ENCODE results near the gene HERC2.
A peak's percentile ranks its signal among the peaks of the same experiment; 100 is the strongest.
"Not testable (repeated sequence)": the region's sequence is repeated elsewhere in the genome, so short reads cannot be mapped to it uniquely, and the experiment has no call there.

Gene HERC2

DNA sequence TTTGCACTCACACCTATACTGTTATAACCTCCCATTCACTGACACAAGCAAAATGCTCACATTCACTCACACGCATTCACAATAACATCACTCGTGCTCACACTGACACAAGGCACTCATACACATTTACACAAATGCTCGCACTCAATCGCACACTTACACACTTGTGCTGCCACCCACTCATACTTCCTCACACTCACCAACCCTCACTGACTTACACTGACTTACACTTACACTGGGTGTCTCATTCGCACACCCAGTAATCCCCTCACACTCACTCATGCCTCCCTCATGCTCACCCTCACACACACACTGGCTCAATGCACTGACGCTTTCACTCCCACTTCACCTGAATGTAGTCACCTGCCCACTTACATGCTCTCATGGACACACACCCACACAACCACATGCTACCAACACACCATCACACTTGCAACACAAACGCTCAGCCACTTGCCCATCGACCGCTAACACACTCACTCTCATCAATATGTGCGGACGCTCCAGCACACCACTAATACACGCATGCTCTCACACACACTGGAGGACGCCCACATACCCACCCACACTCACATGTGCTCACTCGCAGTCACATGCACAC lies 104.9 kb downstream of the HERC2 start:
- not testable (repeated sequence) for DNase-seq

DNA sequence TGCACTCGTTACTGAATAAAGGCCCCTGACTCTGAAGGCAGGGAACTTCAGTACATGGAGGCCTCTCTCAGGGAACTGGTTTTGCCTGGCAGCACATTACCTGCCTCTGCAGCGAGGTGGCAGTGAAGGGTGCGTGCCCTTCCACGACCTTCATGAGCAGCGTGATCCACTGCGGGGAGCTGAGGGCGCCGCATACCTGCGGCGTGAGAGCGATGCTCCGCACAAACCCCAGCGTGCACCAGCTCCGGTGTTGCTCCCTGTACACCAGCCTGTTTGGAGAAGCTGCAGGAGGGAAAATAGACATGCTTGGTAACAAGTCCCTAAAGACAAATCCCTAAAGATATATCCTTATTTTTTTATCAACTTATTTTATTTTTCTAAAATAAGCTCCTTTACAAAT lies 106.5 kb downstream of the HERC2 start:
- DNase-seq: not testable (repeated sequence)

DNA sequence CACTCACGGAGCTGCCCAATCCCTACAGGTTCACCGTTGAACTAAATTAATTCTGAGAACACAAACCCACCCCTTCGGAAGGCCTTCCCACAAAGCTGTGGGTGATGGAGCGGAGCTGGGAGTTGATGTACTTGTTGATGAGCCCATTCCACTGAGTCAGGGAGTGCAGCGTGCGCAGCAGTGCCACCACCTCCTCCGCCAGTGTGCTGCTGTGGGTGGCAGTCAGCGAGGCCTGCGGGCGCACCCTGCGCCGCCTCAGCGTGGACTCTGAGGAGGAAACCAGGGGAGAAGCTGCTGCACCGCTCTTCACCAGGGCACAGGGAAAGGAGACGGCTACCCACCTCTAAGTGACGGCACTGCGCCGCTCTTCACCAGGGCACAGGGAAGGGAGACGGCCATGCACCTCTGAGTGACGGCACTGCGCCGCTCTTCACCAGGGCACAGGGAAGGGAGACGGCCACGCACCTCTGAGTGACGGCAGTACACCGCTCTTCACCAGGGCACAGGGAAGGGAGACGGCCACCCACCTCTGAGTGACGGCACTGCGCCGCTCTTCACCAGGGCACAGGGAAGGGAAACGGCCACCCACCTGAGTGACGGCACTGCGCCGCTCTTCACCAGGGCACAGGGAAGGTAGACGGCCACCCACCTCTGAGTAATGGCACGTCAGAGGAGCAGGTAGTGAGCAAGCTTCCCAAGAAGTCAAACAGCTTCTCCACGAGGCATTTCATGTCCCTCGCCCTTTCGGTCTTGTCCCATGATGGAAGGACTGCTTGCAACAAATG lies 107.8 kb downstream of the HERC2 start:
- not testable (repeated sequence) for DNase-seq

DNA sequence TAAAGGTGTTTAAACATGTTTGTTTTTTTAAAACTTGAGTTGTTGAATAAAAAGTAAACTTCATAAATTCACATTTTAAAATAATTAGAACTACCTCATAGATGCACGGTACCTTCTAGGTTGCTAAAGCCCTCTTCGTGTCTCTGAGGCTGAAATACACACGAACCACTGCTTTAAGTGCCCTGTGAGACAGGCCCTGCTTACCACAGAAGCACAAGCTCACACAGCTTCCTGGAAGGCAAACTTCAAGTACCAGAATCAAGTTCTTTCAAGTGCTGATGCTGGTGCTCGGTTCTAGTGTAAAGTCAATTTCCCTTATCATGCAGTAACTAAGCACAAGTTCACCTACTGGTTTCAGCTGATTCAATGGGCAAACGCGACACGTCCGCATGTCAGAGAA lies 108.6 kb downstream of the HERC2 start:
- DNase-seq: not testable (repeated sequence)

DNA sequence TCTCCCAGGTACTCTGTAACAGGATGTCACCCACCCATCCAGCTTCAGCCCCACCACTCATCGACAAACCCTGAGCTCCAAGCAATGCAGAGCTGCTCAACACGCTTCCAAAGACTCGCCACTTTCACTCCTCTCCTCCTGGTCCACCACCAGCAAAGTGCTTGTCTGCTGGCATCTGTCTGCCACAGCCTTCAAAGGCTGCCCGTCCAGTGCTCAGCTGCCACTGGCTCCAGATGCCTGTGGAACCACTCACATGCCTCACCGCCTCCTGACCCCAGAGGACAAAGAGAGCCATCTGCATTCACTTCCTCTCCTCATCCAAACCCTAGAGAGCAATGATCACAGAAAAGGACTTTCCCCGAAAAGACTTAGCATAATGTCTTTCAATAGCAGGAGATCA lies 113.4 kb downstream of the HERC2 start:
- no peak for DNase-seq

DNA sequence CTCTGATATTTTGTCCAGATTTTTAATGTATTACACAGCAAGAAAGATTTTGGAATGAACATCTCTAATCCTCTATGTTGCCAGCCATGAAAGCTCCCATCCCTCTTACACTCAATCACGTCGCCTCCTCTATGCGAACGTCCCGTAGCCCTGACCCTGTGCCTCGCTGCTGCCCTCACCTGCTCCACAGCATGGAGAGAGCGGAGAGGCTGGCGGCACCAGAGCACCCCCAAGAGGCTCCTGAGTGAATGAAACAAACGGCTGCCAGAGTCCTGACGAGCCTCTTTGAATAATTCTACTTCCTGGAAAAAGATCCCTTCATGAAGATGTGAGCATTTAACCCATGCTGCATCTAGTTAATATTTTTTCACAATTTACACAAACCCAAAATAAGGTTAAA lies 116.3 kb downstream of the HERC2 start:
- DNase-seq: not testable (repeated sequence)

DNA sequence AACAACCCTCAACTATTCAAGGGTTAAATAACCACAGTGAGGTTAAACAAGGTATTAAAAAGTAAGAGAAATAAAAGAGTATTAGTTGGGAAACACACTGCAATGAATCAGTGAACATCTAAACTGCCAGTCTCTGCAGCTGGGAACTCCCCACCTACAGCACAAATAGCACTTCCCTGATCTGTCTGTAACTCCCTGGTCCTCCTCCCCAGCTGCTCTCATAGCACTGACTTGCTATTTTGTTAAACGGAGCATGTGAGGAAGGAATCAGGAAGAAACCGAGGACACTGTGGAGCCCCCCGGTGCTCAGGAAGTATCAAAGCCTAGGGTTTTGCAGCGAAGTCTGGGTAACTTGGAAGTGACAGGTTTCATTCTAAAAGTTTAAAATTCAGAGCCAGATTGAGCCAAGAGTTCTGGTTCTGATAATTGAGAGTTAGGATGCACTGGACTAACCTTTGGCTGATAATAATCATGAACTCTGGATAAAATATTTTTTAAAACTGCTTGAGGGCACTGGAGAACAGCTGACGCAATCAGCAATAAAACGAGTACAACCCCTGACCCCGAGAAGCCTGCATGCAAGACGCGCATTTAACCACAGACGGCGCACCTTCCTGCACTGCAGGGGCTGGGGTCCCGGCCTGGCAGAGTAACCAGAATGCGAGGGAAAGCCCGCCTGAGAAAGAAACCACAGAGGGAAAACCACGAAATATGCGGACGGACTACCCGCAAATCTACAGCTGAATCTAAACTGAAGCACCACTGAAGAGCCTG lies 118.7 kb downstream of the HERC2 start:
- DNase-seq: not testable (repeated sequence)

DNA sequence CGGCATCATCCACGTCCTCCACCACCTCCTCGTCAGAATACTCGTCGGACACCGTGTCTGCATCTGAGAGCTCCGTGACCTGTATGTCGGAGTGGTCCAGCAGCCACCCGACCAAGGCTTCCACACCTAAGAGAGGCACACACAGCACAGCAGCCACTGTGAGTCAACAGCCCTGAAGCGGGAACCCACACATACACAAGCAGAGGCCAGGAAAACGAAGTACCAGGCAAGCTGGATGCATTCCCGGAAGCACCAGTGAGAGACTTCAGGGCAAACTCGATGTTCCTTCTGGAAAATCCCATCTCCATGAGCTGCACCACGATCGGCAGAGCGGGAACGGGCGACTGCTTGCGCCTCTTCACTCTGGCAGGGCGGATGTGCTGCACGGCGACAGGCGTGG lies 119.9 kb downstream of the HERC2 start:
- DNase-seq: not testable (repeated sequence)

DNA sequence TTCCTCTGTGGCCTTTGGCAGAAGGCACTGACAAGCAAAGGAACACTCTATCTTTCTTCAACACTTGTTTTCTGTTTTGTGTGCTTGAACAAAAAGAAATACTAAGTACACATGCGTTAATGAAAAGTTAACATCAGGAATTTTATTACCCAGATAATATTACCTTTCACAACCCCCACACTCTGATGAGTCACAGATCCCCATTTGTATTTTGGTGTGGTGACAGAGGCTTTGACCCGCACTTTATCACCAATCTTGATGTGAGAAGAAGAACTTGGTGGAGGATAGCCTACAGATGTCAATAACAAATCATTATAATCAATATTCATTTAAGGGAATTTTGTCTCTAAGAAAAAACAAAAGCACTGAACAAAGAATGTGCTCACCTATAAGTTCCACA lies 123.8 kb downstream of the HERC2 start:
- not testable (repeated sequence) for DNase-seq

DNA sequence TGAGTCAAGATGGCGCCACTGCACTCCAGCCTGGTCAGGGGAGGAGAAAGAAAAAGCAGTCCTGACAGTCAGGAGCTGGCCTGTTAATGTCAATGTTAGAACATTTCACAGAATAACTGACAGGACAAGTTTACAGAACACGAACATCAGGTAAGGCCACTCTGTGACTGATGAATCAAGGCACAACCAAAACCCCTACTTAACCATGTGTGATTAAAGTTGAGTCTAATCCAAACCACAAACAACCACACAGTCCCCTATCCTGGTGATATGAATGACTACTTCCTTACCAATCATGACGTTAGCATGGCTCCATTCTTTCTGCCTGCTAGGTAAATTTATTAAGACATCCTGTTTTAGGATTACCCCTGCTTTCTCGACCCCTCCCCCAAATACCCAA lies 124.3 kb downstream of the HERC2 start:
- not testable (repeated sequence) for DNase-seq

DNA sequence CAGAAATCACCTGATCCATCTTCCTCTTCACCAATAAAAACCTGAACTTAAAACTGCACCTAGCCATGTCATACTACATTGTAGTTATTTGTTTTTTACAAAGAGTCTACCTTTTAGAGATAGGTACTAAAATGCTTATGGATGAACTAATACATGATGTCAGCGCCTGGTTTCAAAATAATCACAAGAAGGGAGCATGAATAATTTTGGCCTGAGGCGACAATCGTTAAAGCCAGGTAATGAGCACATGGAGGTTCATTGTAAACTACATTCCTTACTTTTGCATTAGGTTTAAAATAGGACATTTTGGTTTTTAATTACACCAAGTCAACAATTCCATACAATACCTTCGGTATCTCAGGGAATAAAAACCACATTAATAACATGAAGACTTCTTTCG lies 125.4 kb downstream of the HERC2 start:
- DNase-seq: not testable (repeated sequence)

DNA sequence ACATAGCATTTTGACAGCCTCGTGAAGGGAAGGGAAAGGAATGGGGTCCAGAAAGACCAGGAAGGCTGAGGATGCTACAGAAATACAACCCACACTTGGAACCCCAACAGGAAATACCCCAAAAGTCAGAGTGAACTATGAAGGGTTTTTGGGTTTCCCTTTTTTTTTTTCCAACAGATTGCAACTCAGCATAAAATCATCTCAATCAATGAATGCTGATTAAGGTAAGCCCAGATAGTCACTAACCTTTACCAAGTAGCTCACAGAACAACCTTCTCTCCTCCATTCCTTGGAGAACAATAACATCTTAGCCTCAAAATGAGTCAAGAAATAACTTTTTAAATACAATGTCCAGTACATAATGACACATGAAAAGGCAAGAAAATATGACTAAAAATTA lies 129.2 kb downstream of the HERC2 start:
- DNase-seq: no peak

DNA sequence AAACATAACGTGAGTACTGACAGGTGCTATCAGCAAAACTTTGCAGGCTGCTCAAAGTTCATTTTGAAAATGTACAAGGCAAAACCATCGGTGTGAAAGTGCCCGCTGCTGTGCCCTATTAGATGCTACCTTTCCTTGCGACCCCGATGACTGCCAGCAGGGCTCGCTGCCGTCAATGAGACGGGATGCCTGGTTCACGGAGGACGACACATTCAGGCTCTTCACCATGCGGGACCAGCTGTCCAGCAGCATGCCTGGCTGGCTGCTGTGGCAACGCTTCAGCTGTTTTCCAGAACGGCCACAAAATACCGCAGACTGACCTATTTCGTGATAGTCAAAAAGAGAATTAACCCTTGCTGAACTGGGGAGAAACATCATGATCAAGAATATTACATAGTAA lies 130.1 kb downstream of the HERC2 start:
- DNase-seq: peak; percentile 15

DNA sequence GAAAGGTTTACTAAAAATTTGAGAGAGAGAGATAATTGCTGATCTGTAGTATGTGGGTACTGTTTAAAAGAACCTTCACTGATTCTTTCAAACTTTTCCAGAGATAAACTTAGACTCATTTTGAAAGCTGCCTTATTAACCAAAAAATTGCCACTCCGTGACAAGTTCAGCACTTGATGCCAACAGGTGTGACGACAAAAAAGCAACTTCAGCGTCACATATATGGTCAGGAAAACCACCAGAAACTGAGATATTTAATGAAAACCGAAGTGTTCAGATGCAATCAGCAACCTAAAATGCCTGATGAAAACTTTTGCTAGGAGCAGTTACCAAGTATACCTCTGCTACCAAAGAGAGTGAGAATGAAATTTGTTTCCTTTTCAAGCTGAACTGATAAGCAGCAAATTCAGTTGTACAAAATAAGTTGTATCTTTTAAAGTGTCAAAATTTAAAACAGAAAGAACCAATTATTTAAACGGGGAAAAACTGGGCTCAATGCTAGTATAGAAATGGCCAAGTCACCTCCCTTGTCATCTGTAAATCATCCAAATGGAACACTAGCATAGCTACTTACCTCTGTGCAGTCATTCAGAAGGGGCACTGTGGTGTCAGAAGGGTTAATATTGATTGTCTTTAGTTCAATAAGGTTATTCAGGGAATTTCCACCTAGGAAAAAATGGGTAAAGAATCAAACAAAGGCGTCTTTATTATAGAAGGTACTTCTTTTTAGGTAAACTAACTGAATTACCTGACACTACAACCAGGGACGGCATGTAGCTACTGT lies 131.4 kb downstream of the HERC2 start:
- DNase-seq: no peak

DNA sequence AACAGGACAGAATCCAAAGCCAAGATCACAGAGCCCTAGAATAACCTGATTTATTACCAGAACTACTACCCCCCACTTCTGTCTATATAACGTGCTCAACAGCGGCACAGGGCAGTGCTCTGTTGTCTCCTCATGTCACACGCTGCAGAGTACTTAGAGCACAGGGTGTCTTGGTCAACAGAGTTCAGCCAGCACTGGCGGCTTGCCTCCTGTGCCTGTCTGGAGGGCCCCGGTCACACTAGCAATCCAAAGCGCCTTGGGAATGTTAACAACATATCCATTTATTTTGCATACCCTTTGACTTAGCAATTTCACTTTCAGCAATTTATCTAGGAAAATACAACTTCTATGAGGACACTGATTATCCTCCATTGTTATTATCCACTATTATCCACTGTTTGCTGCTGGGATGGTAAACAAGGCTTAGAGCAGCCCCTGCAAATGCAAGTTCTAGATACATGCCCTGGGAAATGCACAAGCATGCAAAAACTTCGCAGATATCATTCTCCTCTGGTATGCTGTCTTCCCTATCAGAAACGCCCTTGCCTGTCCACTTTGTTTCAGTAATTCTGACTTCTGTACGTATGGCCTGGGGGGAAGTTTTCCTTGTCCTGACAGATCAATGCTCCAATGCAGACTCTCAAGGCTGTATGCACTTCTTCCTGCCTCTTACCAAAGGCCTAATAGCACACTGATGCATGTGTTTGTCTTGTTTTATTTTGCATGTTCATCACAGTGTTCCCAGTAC lies 136.7 kb downstream of the HERC2 start:
- DNase-seq: no peak

DNA sequence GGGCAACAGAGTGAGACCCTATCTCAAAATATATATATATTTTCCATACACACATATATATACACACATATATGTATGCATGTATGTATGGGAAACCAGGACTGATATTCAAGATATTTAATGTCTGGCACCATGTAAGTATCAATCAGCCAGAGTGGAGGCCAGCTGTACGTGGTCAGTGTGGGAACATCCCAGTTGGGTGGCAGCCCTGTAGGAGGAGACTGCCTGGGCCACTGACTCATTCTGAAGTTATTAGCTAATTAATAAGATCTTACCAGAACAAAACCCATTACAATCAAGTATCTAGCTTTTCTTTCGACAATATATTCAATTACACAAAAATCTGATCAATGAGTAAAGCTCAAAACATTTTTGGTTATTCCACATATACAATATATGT lies 137.8 kb downstream of the HERC2 start:
- DNase-seq: no peak

DNA sequence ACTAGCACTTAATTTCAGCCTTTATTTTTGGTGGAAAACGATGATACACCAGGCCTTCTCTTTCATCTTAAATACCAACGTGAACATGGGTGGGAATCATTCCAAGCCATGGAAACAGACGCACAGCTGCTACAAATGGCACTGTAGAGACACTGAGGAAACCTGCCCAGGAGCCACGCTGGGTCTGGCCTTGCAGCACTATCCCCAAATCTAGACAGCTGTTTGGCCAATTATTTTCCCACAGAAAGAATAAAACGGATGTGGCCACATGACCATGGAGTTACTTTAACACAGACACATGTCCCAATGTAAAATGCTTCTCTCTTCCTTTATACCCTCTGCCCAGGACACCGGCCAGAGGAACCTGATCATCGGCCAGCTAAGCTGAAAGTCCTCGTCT lies 139.2 kb downstream of the HERC2 start:
- no peak for DNase-seq

DNA sequence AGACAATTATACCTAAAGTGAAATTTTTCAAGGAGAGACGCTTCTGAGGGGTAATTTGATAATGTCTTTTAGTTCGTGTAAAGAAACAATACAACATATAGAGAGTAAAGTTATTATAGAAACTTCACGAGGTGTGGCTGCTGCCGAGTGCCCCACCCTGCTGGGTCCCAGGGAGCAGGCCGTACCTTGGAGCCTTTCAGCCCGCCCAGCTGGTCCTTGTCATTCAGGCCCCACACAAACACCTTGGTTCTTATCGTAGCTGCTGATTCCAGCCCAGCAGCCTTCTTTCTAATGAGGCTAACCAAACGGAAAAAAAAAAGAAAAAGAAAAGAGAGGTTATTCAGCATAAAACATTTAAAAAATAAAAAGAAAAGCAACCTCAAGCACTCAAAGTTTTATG lies 139.8 kb downstream of the HERC2 start:
- DNase-seq: no peak

DNA sequence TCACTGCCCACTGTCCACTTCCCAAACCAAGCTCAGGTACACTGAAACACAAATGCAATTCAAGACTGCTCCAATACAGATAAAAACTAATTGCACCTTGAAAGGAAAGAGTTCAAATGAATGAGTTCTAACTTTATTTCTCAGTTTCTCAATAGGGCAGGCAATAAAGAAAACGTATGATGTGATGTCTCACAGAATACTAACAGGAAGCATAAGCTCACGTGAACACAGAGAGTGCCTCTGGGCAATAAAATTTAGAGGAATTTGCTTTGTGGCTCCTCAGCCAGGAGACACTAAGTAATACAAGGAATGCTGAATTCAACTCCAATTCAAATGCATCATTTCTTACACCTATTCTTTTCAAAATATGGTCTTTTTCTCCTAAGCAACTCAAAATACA lies 140.6 kb downstream of the HERC2 start:
- no peak for DNase-seq

DNA sequence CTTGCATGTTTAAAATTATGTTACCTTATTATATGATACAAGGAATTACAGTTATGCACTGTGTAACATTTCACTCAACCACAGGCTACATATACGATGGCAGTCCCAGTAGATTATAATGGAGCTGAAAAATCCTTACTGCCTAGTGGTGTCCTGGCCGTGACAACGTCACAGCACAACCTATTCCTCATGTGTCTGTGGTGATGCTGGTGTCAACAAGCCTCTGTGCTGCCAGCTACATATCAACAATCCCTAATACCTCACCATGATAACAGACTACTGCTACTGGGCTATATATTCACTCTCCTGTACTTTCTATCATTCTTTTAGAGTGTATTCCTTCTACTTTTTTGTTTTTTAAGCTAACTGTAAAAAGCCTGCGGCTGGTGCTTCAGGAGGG lies 142.7 kb downstream of the HERC2 start:
- DNase-seq: no peak

DNA sequence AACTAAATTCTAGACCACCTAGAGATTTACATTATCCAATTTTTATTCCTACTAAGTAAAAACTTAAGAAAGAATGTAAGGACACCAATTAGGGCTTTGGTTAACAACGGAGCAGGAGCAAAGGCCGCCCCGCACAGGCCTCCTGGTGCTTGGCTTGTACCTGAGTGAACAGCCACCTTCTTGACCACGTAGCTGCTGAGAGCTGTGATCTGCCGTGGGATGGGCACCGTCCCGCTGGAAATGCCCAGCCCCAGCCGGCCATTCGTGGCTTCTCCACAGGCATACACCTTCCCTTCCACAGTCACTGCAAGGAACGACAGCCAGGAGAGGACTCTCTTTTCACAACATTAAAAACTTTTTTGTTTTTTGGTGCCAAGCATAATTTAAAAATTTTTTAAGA lies 143.3 kb downstream of the HERC2 start:
- no peak for DNase-seq

DNA sequence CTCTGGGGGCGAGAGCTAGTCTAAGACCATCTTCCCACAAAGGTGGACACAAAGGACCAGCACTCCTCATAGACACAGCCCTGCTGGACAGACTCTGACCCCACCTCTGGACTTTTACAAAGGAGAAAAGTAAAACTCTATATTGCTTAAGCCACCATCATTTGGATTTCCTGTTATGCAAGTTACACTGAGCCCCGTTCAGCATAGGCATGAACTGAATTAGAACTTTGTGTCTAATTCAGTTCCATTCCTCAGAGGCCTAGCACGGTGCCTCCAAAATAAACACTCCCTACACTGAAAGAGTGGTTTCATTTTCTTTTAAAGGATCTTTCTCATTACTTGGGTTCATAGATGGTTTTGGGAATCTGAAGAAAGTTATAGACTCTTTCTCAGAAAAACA lies 143.7 kb downstream of the HERC2 start:
- DNase-seq: no peak
